WTC11 (cell line): ENCODE data around the gene RPL31.

Experiments used
- ETV6 ChIP-seq: sonication (generic); formaldehyde crosslinking; IDR thresholded peaks from 2 replicates; pipeline ENCODE4 v1.8.1; 2022; ENCODE audit warnings: mild to moderate bottlenecking, missing genetic modification reagents
- FOXP1 ChIP-seq: sonication (generic); formaldehyde crosslinking; IDR thresholded peaks from 2 replicates; pipeline ENCODE4 v1.8.0; 2022; ENCODE audit warnings: missing genetic modification reagents, mild to moderate bottlenecking, moderate library complexity, borderline replicate concordance
- NFATC4 ChIP-seq: fragments of 250-450 bp; sonication (Bioruptor Pico); IDR thresholded peaks from 2 replicates; pipeline ENCODE4 v1.9.0; 2021; ENCODE audit warnings: mild to moderate bottlenecking
- NR3C1 ChIP-seq: sonication (generic); formaldehyde crosslinking; conservative IDR thresholded peaks from 2 replicates; pipeline ENCODE4 v1.8.1; 2023; ENCODE audit warnings: low read depth, mild to moderate bottlenecking, missing genetic modification reagents
- ZNF232 ChIP-seq: sonication (generic); formaldehyde crosslinking; IDR thresholded peaks from 2 replicates; pipeline ENCODE4 v1.8.0; 2022; ENCODE audit warnings: mild to moderate bottlenecking, missing genetic modification reagents
- ZNF317 ChIP-seq: sonication (generic); formaldehyde crosslinking; IDR thresholded peaks from 2 replicates; pipeline ENCODE4 v1.8.1; 2023; ENCODE audit warnings: low read depth, mild to moderate bottlenecking, moderate library complexity, missing genetic modification reagents, borderline replicate concordance
- TF ChIP-seq, protein P1 (sequence below): sonication (generic); formaldehyde crosslinking; IDR thresholded peaks from 2 replicates; pipeline ENCODE4 v1.8.0; 2022; ENCODE audit warnings: mild to moderate bottlenecking, missing genetic modification reagents
- TF ChIP-seq, protein P2 (sequence below): fragments of 200-600 bp; IDR thresholded peaks from 2 replicates; pipeline ENCODE4 v1.8.0; 2022; ENCODE audit warnings: antibody characterized with exemption
- TF ChIP-seq, protein P3 (sequence below): sonication (generic); formaldehyde crosslinking; IDR thresholded peaks from 2 replicates; pipeline ENCODE4 v1.8.0; 2022; ENCODE audit warnings: mild to moderate bottlenecking, missing genetic modification reagents
- TF ChIP-seq, protein P4 (sequence below): sonication (generic); formaldehyde crosslinking; IDR thresholded peaks from 2 replicates; pipeline ENCODE4 v1.8.0; 2023; ENCODE audit warnings: missing genetic modification reagents, mild to moderate bottlenecking, borderline replicate concordance
- TF ChIP-seq, protein P5 (sequence below): sonication (generic); formaldehyde crosslinking; IDR thresholded peaks from 2 replicates; pipeline ENCODE4 v1.8.1; 2023; ENCODE audit warnings: mild to moderate bottlenecking, missing genetic modification reagents

DNA sequence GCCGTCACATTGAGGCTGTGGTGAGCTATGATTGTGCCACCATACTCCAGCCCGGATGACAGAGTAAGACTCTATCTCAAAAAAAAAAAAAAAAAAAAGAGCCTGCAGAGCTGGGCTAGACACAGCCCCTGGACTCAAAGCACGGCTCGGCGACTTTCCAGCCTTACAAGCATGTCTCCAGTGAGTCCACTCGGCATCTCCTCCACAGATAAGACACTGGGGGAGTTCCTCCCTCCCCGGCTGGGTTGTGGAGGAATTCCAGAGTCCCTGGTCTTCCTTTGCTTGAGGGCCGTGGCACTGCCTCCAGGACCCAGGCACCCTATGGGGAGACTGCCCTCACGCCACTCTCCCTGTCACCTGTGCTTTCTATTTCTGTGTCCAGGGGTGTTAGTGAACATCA, 30.9 kb upstream of the RPL31 start:
- TF ChIP-seq, protein P1, sequence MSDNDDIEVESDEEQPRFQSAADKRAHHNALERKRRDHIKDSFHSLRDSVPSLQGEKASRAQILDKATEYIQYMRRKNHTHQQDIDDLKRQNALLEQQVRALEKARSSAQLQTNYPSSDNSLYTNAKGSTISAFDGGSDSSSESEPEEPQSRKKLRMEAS: no peak
- TF ChIP-seq, protein P2, sequence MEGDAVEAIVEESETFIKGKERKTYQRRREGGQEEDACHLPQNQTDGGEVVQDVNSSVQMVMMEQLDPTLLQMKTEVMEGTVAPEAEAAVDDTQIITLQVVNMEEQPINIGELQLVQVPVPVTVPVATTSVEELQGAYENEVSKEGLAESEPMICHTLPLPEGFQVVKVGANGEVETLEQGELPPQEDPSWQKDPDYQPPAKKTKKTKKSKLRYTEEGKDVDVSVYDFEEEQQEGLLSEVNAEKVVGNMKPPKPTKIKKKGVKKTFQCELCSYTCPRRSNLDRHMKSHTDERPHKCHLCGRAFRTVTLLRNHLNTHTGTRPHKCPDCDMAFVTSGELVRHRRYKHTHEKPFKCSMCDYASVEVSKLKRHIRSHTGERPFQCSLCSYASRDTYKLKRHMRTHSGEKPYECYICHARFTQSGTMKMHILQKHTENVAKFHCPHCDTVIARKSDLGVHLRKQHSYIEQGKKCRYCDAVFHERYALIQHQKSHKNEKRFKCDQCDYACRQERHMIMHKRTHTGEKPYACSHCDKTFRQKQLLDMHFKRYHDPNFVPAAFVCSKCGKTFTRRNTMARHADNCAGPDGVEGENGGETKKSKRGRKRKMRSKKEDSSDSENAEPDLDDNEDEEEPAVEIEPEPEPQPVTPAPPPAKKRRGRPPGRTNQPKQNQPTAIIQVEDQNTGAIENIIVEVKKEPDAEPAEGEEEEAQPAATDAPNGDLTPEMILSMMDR: no peak
- TF ChIP-seq, protein P3, sequence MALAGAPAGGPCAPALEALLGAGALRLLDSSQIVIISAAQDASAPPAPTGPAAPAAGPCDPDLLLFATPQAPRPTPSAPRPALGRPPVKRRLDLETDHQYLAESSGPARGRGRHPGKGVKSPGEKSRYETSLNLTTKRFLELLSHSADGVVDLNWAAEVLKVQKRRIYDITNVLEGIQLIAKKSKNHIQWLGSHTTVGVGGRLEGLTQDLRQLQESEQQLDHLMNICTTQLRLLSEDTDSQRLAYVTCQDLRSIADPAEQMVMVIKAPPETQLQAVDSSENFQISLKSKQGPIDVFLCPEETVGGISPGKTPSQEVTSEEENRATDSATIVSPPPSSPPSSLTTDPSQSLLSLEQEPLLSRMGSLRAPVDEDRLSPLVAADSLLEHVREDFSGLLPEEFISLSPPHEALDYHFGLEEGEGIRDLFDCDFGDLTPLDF (CRISPR knock-in tag): no peak
- TF ChIP-seq ZNF317 (CRISPR knock-in tag): no peak
- TF ChIP-seq NR3C1 (CRISPR knock-in tag): no peak
- TF ChIP-seq, protein P4, sequence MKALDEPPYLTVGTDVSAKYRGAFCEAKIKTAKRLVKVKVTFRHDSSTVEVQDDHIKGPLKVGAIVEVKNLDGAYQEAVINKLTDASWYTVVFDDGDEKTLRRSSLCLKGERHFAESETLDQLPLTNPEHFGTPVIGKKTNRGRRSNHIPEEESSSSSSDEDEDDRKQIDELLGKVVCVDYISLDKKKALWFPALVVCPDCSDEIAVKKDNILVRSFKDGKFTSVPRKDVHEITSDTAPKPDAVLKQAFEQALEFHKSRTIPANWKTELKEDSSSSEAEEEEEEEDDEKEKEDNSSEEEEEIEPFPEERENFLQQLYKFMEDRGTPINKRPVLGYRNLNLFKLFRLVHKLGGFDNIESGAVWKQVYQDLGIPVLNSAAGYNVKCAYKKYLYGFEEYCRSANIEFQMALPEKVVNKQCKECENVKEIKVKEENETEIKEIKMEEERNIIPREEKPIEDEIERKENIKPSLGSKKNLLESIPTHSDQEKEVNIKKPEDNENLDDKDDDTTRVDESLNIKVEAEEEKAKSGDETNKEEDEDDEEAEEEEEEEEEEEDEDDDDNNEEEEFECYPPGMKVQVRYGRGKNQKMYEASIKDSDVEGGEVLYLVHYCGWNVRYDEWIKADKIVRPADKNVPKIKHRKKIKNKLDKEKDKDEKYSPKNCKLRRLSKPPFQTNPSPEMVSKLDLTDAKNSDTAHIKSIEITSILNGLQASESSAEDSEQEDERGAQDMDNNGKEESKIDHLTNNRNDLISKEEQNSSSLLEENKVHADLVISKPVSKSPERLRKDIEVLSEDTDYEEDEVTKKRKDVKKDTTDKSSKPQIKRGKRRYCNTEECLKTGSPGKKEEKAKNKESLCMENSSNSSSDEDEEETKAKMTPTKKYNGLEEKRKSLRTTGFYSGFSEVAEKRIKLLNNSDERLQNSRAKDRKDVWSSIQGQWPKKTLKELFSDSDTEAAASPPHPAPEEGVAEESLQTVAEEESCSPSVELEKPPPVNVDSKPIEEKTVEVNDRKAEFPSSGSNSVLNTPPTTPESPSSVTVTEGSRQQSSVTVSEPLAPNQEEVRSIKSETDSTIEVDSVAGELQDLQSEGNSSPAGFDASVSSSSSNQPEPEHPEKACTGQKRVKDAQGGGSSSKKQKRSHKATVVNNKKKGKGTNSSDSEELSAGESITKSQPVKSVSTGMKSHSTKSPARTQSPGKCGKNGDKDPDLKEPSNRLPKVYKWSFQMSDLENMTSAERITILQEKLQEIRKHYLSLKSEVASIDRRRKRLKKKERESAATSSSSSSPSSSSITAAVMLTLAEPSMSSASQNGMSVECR (CRISPR knock-in tag): no peak
- TF ChIP-seq, protein P5, sequence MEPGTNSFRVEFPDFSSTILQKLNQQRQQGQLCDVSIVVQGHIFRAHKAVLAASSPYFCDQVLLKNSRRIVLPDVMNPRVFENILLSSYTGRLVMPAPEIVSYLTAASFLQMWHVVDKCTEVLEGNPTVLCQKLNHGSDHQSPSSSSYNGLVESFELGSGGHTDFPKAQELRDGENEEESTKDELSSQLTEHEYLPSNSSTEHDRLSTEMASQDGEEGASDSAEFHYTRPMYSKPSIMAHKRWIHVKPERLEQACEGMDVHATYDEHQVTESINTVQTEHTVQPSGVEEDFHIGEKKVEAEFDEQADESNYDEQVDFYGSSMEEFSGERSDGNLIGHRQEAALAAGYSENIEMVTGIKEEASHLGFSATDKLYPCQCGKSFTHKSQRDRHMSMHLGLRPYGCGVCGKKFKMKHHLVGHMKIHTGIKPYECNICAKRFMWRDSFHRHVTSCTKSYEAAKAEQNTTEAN: no peak
- no peak for TF ChIP-seq FOXP1 (CRISPR knock-in tag)
- no peak for TF ChIP-seq ZNF232 (CRISPR knock-in tag)
- TF ChIP-seq ETV6: no peak
- no peak for TF ChIP-seq NFATC4
